HG03558 (cell line): Measurements from ENCODE around the gene CDC23.
"Not testable (repeated sequence)": the region's sequence is repeated elsewhere in the genome, so short reads cannot be mapped to it uniquely, and the experiment has no call there.

Experiments
- ATAC-seq: cut with Tn5 transposase; IDR thresholded peaks from one replicate; pipeline ENCODE4 v1.9.1; 2021; ENCODE audit warnings: moderate number of reproducible peaks; ENCODE audit not compliant: unreplicated experiment; ENCODE audit errors: extremely low read depth

CDC23 gene

GRCh38 chr5:138213161-138214029 is at the start of gene CDC23:
CDC23 (minus strand) TSS chr5:138213323; CDS start chr5:138213312, 11 bp downstream.
- peak; percentile 87 for ATAC-seq

- ATAC-seq, result no peak
Observed at GRCh38 chr5:138258704-138259292, 45.7 kb upstream of the CDC23 start.

GRCh38 chr5:138257583-138257982 is 44.5 kb upstream of the CDC23 start:
- ATAC-seq, result no peak

- no peak for ATAC-seq
Observed at GRCh38 chr5:138252944-138253343, 39.8 kb upstream of the CDC23 start.

- ATAC-seq, result not testable (repeated sequence)
Observed at GRCh38 chr5:138247800-138248199, 34.7 kb upstream of the CDC23 start.

GRCh38 chr5:138246822-138247221 is 33.7 kb upstream of the CDC23 start:
- ATAC-seq, result no peak

GRCh38 chr5:138246334-138246733 is 33.2 kb upstream of the CDC23 start:
- no peak for ATAC-seq

GRCh38 chr5:138245717-138246116 is 32.6 kb upstream of the CDC23 start:
- no peak for ATAC-seq

GRCh38 chr5:138243794-138244193 is 30.7 kb upstream of the CDC23 start:
- ATAC-seq, result no peak

- ATAC-seq, result no peak
Observed at GRCh38 chr5:138241688-138242571, 28.8 kb upstream of the CDC23 start.

GRCh38 chr5:138240650-138241385 is 27.7 kb upstream of the CDC23 start:
- ATAC-seq, result no peak

GRCh38 chr5:138238034-138238433 is 24.9 kb upstream of the CDC23 start:
- ATAC-seq, result no peak

- ATAC-seq, result no peak
Observed at GRCh38 chr5:138234651-138235050, 21.5 kb upstream of the CDC23 start.

- no peak for ATAC-seq
Observed at GRCh38 chr5:138233280-138233679, 20.2 kb upstream of the CDC23 start.

- ATAC-seq, result no peak
Observed at GRCh38 chr5:138230981-138231589, 18.0 kb upstream of the CDC23 start.

GRCh38 chr5:138230261-138230660 is 17.1 kb upstream of the CDC23 start:
- ATAC-seq, result no peak

- no peak for ATAC-seq
Observed at GRCh38 chr5:138229387-138229786, 16.3 kb upstream of the CDC23 start.

- ATAC-seq, result no peak
Observed at GRCh38 chr5:138226910-138227309, 13.8 kb upstream of the CDC23 start.

- ATAC-seq, result no peak
Observed at GRCh38 chr5:138224712-138225111, 11.6 kb upstream of the CDC23 start.

- ATAC-seq, result no peak
Observed at GRCh38 chr5:138223532-138223931, 10.4 kb upstream of the CDC23 start.
